ENCODE data around the gene KRT31.
"Not testable (repeated sequence)": the region's sequence is repeated elsewhere in the genome, so short reads cannot be mapped to it uniquely, and the experiment has no call there.

Gene KRT31

GRCh38 chr17:41417576-41418015 lies 20.2 kb upstream of the KRT31 start:
- no peak for DNase-seq (ENCODE audit: low read depth, low spot score)

GRCh38 chr17:41417127-41417526 lies 19.7 kb upstream of the KRT31 start:
- DNase-seq (ENCODE audit: low read depth, low spot score) = no peak

GRCh38 chr17:41416479-41416878 lies 19.1 kb upstream of the KRT31 start:
- DNase-seq (ENCODE audit: low read depth, low spot score) = no peak

GRCh38 chr17:41415833-41416335 lies 18.5 kb upstream of the KRT31 start:
- DNase-seq (ENCODE audit: low read depth, low spot score) = no peak

GRCh38 chr17:41415411-41415810 lies 18.0 kb upstream of the KRT31 start:
- DNase-seq (ENCODE audit: low read depth, low spot score) = no peak

GRCh38 chr17:41413982-41414381 lies 16.6 kb upstream of the KRT31 start:
- no peak for DNase-seq (ENCODE audit: low read depth, low spot score)

GRCh38 chr17:41413353-41413957 lies 16.0 kb upstream of the KRT31 start:
- no peak for DNase-seq (ENCODE audit: low read depth, low spot score)

GRCh38 chr17:41411072-41411840 lies 13.8 kb upstream of the KRT31 start:
- no peak for DNase-seq (ENCODE audit: low read depth, low spot score)

- no peak for DNase-seq (ENCODE audit: low read depth, low spot score)
Observed at GRCh38 chr17:41407226-41407625, 9.8 kb upstream of the KRT31 start.

GRCh38 chr17:41406205-41406604 lies 8.8 kb upstream of the KRT31 start:
- no peak for DNase-seq (ENCODE audit: low read depth, low spot score)

GRCh38 chr17:41404024-41404671 lies 6.7 kb upstream of the KRT31 start:
- DNase-seq (ENCODE audit: low read depth, low spot score) = no peak

- DNase-seq (ENCODE audit: low read depth, low spot score) = no peak
Observed at GRCh38 chr17:41403404-41404023, 6.1 kb upstream of the KRT31 start.

GRCh38 chr17:41402161-41402560 lies 4.8 kb upstream of the KRT31 start:
- no peak for DNase-seq (ENCODE audit: low read depth, low spot score)

GRCh38 chr17:41396340-41396739 lies 1.1 kb downstream of the KRT31 start:
- no peak for DNase-seq (ENCODE audit: low read depth, low spot score)

- no peak for DNase-seq (ENCODE audit: low read depth, low spot score)
Observed at GRCh38 chr17:41395611-41396010, 1.8 kb downstream of the KRT31 start.

- DNase-seq (ENCODE audit: low read depth, low spot score) = not testable (repeated sequence)
Observed at GRCh38 chr17:41395044-41395443, 2.4 kb downstream of the KRT31 start.

- no peak for DNase-seq (ENCODE audit: low read depth, low spot score)
Observed at GRCh38 chr17:41394254-41394996, 3.0 kb downstream of the KRT31 start.

- DNase-seq (ENCODE audit: low read depth, low spot score) = no peak
Observed at GRCh38 chr17:41393826-41394225, 3.6 kb downstream of the KRT31 start.

GRCh38 chr17:41393294-41393693 lies 4.1 kb downstream of the KRT31 start:
- no peak for DNase-seq (ENCODE audit: low read depth, low spot score)

- no peak for DNase-seq (ENCODE audit: low read depth, low spot score)
Observed at GRCh38 chr17:41392278-41392677, 5.1 kb downstream of the KRT31 start.

GRCh38 chr17:41391535-41391934 lies 5.9 kb downstream of the KRT31 start:
- DNase-seq (ENCODE audit: low read depth, low spot score) = no peak
